ENCODE data around the gene PLEKHG5.

DNA sequence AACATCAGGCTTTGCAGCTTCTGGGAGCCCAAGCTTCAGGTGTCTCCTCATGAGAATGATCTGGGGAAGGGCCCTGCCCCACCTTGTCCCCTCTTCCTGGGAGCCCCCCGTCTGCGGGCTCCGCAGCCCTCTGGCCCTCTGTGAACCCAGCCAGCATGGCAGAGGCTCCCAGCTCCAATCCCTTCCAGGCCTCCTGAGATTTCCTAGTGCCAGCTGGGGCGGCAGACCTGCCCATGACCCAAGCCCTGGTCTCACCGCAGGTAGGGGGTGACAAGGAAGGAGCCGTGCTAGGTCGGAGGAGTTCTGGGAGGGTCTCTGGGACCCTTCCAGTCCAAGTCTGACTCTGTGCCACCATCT, 7.7 kb downstream of the PLEKHG5 start:
- TF ChIP-seq, protein P1, sequence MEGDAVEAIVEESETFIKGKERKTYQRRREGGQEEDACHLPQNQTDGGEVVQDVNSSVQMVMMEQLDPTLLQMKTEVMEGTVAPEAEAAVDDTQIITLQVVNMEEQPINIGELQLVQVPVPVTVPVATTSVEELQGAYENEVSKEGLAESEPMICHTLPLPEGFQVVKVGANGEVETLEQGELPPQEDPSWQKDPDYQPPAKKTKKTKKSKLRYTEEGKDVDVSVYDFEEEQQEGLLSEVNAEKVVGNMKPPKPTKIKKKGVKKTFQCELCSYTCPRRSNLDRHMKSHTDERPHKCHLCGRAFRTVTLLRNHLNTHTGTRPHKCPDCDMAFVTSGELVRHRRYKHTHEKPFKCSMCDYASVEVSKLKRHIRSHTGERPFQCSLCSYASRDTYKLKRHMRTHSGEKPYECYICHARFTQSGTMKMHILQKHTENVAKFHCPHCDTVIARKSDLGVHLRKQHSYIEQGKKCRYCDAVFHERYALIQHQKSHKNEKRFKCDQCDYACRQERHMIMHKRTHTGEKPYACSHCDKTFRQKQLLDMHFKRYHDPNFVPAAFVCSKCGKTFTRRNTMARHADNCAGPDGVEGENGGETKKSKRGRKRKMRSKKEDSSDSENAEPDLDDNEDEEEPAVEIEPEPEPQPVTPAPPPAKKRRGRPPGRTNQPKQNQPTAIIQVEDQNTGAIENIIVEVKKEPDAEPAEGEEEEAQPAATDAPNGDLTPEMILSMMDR (IDR thresholded peaks at IDR 0.05 in 2 of 3, conservative IDR thresholded peaks at IDR 0.05 in 1 of 3; ENCODE audit: control insufficient read depth in 2 of 3, extremely low read depth in 1 of 3, insufficient read depth in 1 of 3, low read depth in 3 of 3, low read length in 3 of 3) = no peak
- no peak for TF ChIP-seq EP300 (IDR thresholded peaks at IDR 0.05; ENCODE audit: borderline replicate concordance in 1 of 2, control insufficient read depth in 1 of 2, low read depth in 2 of 2, low read length in 2 of 2)
- TF ChIP-seq, protein P2, sequence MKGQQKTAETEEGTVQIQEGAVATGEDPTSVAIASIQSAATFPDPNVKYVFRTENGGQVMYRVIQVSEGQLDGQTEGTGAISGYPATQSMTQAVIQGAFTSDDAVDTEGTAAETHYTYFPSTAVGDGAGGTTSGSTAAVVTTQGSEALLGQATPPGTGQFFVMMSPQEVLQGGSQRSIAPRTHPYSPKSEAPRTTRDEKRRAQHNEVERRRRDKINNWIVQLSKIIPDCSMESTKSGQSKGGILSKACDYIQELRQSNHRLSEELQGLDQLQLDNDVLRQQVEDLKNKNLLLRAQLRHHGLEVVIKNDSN (IDR thresholded peaks at IDR 0.05; ENCODE audit: borderline replicate concordance, extremely low read length, insufficient read depth, low read depth, low read length) = no peak
- TF ChIP-seq, protein P3, sequence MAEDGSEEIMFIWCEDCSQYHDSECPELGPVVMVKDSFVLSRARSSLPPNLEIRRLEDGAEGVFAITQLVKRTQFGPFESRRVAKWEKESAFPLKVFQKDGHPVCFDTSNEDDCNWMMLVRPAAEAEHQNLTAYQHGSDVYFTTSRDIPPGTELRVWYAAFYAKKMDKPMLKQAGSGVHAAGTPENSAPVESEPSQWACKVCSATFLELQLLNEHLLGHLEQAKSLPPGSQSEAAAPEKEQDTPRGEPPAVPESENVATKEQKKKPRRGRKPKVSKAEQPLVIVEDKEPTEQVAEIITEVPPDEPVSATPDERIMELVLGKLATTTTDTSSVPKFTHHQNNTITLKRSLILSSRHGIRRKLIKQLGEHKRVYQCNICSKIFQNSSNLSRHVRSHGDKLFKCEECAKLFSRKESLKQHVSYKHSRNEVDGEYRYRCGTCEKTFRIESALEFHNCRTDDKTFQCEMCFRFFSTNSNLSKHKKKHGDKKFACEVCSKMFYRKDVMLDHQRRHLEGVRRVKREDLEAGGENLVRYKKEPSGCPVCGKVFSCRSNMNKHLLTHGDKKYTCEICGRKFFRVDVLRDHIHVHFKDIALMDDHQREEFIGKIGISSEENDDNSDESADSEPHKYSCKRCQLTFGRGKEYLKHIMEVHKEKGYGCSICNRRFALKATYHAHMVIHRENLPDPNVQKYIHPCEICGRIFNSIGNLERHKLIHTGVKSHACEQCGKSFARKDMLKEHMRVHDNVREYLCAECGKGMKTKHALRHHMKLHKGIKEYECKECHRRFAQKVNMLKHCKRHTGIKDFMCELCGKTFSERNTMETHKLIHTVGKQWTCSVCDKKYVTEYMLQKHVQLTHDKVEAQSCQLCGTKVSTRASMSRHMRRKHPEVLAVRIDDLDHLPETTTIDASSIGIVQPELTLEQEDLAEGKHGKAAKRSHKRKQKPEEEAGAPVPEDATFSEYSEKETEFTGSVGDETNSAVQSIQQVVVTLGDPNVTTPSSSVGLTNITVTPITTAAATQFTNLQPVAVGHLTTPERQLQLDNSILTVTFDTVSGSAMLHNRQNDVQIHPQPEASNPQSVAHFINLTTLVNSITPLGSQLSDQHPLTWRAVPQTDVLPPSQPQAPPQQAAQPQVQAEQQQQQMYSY (CRISPR knock-in tag; IDR thresholded peaks at IDR 0.05) = no peak
- no peak for TF ChIP-seq POLR2AphosphoS5 (IDR thresholded peaks at IDR 0.05; ENCODE audit: low read length)
- TF ChIP-seq CHD2 (IDR thresholded peaks at IDR 0.05; ENCODE audit: borderline replicate concordance, low read depth, low read length) = no peak
- no peak for TF ChIP-seq NR2F1 (conservative IDR thresholded peaks at IDR 0.05)
- no peak for TF ChIP-seq POLR2A (IDR thresholded peaks at IDR 0.05; ENCODE audit: low read depth, low read length)
- TF ChIP-seq LARP7 (IDR thresholded peaks at IDR 0.05) = no peak
- TF ChIP-seq FOXM1 (IDR thresholded peaks at IDR 0.05; ENCODE audit: low read depth, low read length) = no peak
- no peak for TF ChIP-seq BHLHE40 (IDR thresholded peaks at IDR 0.05; ENCODE audit: borderline replicate concordance in 1 of 2, low read depth in 2 of 2, low read length in 1 of 2)
- TF ChIP-seq, protein P4, sequence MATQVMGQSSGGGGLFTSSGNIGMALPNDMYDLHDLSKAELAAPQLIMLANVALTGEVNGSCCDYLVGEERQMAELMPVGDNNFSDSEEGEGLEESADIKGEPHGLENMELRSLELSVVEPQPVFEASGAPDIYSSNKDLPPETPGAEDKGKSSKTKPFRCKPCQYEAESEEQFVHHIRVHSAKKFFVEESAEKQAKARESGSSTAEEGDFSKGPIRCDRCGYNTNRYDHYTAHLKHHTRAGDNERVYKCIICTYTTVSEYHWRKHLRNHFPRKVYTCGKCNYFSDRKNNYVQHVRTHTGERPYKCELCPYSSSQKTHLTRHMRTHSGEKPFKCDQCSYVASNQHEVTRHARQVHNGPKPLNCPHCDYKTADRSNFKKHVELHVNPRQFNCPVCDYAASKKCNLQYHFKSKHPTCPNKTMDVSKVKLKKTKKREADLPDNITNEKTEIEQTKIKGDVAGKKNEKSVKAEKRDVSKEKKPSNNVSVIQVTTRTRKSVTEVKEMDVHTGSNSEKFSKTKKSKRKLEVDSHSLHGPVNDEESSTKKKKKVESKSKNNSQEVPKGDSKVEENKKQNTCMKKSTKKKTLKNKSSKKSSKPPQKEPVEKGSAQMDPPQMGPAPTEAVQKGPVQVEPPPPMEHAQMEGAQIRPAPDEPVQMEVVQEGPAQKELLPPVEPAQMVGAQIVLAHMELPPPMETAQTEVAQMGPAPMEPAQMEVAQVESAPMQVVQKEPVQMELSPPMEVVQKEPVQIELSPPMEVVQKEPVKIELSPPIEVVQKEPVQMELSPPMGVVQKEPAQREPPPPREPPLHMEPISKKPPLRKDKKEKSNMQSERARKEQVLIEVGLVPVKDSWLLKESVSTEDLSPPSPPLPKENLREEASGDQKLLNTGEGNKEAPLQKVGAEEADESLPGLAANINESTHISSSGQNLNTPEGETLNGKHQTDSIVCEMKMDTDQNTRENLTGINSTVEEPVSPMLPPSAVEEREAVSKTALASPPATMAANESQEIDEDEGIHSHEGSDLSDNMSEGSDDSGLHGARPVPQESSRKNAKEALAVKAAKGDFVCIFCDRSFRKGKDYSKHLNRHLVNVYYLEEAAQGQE (IDR thresholded peaks at IDR 0.05; ENCODE audit: low read depth, low read length) = no peak
- TF ChIP-seq, protein P5, sequence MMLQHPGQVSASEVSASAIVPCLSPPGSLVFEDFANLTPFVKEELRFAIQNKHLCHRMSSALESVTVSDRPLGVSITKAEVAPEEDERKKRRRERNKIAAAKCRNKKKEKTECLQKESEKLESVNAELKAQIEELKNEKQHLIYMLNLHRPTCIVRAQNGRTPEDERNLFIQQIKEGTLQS (IDR thresholded peaks at IDR 0.05; ENCODE audit: borderline replicate concordance, extremely low read depth, low read depth, low read length) = no peak
- no peak for TF ChIP-seq ETV6 (conservative IDR thresholded peaks at IDR 0.05 in 1 of 2, IDR thresholded peaks at IDR 0.05 in 1 of 2; ENCODE audit: borderline replicate concordance in 1 of 2, low read depth in 1 of 2)

All from GM12878 (cell line).